GM18511 (cell line): ENCODE data around the gene KRT7.
"Not testable (repeated sequence)": the region's sequence is repeated elsewhere in the genome, so short reads cannot be mapped to it uniquely, and the experiment has no call there.

Source experiments
- ATAC-seq: cut with Tn5 transposase; IDR thresholded peaks from one replicate; pipeline ENCODE4 v1.9.1; 2021; ENCODE audit warnings: mild to moderate bottlenecking, moderate library complexity; ENCODE audit not compliant: unreplicated experiment

The KRT7 gene

DNA sequence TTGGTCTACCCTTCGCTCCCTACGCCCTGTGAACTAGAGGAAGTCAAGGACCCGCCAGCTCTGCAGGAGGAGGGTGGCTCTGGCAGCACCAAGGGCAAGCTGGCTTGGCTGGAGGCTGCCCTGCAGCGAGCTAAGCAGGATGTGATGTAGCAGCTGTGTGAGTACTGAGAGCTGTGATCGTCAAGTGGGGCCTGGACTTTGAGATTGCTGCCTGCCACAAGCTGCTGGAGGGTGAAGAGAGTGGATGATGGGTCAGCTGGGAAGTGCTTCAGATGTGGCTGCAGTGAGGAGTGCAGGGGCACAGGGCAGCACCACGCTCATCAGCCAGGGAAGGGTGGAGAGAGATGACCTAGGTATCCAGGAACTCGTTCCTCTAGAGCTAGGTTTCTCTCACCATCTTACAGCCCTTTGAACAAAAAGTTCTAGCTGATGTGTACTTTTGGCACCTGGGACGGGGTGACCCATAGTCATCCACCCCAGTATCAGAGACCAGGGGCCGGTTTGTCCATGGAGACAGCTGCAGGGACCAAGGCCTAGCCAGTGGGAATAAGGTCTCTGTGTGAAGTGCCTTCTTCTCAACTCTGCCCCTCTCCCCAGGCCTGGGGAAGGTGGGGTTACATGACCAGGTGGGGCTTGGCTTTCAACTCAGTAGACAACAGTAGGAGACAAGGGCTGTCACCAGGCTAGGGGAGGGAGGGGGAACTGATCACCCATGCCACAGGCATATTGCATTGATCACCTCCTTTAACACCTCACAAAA lies 44.6 kb downstream of the KRT7 start:
- no peak for ATAC-seq

DNA sequence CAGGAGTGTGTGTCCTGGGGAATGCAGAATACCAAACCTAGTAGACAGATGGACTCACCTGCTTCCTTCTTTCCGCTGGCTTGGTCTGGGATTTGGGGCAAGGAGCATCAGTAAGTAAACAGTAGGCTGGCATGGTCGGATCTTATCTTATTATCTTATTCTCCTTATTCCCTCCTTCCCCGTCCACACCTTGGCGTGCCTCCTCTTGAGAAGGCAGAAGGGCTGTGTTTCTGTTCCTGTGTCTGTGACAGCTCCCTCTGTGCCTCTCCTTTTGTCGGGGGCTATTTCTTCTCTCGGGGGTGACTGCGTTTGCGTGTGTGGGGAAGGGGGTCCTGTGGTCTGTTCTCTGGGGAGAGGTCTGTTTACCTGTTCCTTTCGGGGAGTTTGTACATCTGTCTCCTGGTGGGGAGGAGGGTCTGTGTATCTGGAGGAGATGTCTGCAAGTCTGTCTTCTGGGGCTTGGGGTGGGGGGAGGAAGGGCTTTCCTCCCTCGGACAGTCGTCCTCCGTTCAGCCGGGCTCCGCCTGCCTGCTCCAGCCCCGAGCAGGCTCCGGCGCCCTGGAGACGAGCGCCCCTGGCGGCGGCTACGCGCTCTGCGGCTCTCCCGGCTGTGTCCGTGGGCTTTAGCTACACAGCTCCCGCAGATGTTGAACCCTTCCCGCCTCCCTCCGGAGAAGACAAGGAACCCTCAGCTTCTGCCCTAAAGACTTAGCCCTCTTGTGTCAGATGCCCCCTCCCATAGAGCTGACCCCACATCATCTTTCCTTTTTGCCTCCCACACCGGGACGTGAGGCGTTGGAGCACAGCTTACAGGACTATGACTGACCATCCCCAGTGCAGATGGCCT lies 45.8 kb downstream of the KRT7 start:
- ATAC-seq = peak; percentile 70

DNA sequence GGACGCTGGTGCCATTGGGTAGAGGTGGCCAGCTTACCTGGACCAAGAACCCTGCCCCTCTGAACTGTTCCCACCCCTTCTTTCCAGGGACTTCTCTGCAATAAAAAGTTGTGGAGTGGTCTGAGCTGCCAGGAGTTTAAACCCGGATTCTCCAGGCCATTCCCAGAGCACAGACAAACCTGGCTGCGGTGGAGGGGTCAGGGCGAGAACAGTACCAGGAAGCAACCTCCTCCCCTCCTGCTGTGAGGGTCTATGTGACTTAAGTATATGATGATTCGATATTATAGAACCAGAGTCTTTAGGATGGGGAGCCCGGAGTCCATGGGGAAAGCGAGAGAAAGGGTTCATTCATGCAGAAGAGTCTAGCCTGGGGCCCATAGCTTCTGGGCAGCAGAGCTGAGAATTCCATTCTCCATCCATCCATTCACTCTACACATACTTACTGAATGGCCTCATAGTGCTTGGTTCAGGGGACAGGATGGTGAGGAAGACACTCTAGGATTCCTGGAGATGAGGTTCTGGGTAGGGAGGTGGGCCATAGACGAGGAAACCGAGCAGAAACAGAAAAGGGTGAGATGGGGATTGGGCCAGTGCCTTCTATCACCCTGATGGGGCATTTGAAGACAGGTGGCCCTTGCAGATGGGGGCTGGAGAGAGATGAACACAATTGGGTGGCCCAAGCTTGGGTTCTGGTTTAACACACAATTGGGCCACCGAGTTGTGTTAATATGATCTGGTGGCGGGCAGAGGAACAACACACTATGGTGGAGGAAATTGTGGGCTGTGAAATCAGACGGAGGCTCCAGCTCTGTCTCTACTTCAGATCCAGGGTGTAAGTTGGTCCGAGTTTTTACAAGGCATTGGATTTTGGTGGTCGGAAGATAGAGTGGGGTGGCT lies 46.6 kb downstream of the KRT7 start:
- ATAC-seq = no peak

DNA sequence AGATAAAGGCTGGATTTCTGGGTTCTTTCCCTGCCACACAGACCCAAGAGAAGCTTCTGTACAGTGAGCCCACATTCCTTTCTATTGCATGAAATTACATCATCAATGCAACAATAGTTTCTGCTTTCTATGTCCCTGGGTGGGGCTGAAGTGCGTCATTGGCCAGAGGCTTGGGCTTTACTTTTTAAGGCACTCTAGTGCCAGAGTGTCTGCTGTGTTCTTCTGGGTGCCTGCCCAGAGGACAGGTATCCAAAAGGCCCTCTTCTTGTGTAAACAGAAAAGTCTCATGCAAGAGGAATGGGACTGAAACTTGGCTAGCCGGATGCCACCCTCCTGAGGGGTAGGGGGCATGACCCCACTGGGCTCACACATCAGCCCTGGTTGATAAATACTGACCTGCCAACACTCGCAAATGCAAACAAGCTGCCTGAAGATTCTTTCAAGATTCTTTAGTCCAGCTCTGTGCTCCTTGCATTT lies 47.3 kb downstream of the KRT7 start:
- ATAC-seq = no peak

DNA sequence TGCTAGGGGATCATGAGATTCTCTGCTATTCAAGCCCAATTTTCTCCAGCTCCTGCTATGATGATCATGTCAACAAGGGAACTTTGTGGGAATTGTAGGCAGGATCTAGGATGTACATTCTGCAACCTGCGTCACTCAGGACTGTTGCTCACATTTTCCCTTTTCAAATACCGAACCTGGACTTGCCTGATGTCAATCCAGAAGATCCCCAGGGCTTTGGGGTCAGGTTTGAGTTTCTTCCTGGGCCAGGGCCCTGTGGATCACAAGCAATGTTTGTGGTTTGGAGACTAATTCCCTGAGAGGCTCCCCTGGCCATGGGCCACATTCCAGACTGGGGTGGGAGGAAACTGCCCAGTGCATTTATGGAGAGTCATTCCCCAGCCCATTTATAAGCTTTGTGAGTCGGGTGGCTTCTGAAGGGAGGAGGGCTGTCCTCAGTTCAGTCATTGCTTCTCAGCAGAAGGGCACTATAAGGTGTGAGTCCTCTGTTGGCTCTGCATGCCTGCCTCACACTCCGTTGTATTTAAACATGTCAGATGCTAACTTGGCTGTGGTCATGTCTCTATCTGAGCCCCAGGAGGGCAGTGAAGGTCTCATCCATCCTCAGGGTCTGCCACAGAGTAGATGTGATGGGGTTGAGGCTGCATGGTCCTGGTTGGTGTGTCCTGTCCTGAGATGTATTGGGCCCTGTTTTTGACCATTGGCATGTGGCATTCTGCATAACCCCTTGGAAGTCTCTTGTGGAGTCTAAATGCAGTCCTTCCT lies 47.9 kb downstream of the KRT7 start:
- no peak for ATAC-seq

DNA sequence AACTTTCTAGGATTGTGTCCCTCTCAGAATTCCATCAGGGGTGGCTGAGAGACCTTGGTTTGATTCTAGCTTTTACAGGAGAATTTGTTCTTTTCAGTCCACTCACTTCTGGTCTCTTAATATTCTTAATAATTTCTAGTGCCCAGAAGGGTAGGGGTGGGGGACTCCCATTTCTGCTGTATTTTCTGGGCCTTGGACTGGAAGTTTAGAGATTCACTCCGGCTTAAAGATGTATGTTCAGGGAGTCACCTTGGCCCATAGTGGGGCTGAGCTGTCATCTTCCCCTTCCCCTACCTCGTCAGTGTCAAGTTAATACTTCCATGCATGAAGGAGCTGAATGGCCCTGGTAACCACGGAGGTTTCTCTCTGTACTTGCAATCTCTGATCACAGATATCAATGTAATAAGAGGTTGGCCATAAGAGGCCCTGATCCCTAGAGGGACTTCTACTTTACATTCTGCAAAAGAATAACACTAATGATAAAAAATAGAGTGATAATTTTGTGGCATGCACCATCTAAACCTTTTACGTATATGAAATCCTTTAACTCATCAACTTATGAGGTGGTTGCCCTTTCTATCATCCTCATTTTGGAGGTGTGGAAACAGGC lies 51.6 kb downstream of the KRT7 start:
- ATAC-seq = no peak

DNA sequence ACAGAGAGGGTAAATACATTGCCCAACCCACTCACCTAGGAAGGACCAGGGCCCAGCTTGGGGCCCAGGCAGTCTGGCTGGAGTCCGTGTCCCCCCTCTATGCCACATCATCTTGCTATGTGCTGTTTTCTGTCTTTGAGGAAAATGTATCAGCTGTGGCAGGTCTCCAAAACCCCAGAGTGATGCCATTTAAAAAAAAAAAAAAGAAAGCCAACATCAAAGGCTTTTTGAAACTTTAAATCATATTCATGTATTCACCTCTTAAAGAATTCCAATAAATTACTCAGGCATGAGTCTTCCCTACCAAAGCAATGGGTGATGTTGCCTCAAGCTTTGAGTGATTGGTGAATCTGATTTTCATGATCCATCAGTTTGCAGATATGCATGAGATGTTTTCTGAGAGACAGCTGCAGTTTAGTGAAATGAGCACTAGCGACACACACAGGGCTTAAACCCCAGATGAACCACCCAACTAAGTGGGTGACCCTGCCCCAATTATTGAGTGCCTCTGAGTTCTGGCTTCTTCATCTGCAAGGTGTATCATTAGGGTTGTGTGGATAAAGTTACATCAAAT lies 52.2 kb downstream of the KRT7 start:
- no peak for ATAC-seq

DNA sequence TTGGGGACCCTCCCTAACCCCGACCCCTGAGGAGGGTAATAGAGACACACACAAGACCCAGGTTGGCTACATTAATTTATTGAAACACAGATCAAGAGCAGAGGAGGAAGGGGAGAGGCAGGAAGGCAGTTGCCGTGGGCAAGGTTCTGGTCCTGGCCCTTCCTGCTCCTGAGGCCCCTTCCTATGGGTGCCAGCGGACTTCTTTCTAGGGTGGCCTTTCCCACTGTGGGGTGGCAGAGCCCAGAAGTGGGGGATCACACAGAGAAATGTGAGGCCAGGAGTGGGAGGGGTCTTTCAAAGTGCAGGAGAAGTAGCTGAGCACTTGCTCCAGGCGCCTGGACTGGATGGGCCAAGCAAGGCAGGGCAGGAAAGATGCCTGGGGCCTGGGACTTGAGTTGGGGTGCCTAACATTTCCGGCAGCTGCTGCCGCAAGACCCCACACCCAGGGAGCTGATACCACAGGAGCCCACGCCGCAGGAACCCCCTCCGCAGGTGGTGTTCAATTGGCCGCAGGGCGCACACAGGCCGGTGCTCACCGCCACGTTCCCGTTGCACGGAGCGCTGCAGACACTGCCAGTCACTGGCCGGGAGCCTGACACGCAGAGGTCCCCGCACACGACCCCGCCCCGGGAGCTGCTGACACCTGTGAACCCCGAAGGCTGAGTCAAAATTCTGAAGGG lies 52.9 kb downstream of the KRT7 start:
- ATAC-seq = no peak

DNA sequence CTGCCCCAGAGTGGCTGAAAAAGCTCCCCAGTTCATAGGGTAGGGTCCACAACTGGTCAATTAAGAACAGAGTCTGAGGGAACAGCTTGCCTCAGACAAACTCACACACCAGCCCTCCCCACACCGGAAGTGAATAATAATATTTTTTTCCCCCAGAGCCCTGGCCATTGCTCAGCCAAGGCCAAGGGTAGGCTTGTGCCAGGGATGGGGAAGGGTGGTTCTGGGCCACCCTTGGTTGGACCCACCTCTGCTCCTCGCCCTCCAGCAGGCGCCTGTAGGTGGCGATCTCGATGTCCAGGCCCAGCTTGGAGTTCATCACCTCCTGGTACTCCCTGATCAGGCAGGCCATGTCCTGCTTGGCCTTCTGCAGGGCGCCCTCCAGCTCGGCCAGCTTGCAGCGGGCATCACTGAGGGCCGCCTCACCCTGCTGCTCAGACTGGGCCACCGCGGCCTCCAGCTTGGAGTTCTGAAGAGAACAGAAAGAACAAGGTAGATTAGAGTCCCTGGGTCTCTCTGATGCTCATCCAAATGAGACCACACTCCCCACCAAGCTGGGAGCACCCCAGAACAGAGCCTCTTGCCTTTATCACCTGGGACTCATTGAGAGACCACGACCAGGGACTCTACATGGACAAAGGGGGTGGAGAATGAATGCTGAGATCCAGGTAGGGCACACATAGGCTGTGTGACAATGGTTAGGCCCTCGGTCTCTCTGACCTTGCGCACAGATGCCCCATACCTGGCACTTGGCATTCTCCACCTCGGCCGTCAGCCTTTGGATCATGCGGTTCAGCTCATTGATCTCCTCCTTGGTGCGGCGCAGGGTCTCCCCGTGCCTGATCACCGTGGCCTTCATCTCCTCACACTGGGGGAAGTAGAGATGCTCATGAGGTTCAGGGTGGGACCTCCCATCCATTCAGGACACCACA lies 54.1 kb downstream of the KRT7 start:
- ATAC-seq = not testable (repeated sequence)

DNA sequence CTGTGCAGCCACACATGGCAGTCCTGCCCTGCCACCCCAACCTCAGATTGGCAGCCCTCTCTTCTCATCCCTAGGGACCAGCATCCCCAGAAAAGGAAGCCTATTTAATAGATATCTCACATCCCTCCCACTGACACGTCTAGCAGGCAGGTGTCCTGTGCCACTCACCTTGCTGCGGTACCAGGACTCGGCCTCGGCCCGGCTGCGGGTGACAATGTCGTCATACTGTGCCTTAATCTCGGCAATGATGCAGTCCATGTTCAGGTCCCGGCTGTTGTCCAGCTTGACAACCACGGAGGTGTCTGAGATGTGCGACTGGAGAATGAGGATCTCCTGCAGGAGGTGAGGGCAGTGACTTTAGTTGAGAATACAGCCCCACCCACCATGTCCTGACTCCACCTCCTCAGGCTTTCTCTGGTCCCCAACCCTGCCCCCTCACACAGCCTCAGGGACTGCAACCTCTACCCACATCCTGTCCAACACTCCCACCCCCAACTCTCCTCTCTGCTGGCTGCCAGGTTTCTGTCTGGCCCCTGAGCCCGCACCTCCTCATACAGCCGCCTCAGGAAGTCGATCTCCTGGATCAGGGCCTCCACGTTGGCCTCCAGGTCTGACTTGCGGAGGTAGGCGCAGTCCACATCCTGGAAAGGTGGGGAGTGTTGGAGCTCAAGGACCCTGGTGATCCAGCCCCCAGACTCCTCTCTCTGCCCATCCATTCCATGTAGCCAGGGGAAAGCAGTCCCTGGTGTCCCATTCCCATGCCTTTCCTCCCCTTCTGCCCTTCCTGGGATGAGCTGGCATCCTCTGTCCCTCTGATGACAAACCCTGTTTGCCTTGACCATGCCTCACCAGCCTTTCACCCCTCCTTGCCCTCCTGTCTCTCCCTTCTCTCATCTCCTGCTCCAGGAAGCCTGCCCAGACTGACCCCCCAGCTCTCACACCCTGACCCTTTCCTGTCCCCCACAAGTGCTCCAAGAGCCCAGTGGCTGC lies 55.1 kb downstream of the KRT7 start:
- peak; percentile 97 for ATAC-seq

DNA sequence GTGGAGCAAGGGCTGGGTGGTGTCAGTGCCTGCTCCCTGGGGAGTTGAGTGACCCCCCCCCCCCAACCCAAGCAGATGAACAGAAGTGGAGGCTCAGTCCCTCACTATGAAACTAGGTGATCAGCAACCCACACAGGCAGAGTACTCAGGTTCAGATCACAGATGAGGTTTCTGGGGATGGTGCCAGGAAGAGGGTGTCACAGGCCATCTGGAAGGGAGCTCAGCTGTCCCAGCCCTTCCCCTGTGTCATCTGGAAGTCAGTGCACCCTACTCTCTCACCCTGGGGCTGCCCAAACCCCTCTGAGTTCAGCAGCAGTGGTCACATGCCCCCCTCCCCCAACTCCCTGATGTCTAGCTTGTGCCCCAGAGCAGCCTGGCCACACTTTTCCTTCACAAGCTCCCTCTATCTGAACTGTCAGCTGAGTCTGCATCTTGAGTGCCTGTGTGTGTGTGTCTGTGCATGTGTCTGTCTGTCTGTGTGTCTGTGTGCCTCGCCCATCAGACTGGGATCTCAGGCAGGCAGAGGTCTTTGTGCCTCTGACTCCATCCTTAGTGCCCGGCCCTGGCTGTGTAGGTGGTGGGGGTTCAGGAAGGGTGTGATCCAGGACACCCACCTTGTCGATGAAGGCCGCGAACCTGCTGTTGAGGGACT lies 57.6 kb downstream of the KRT7 start:
- ATAC-seq = not testable (repeated sequence)

DNA sequence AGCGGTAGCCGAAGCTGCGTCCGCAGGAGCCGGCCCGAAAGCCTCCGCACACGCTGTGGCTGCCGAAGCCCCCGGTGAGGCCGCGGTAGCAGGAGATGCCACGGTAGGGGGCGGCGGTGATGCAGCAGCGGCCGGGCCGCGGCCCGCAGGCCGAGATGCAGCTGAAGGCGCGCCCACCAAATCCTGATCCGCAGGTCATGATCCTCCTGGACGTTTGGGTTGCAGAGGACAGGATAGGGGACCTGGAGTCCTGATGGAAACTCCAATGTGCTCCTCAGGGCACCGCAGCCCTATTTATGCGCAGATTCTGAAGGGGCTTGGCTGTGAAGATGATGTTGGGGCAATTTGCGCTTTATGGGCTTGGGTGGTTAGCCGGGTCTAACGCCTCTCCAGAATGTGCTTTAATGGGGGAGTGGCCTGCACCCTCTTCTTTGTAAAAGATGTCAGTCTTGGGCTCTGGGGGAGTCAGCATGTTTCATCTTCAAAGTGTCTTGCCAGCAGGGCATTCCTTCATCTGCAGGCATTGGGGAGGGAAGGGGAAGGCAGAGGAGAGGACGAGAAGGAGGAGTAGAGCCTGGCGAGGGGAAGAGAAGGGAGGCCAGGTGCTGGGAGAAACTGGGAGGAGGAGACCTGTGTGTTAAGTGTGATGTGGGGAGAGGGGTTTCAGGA lies 58.4 kb downstream of the KRT7 start, which contains the start of gene KRT81:
TSS of gene KRT81 (minus strand) at position 268 of the 669 bp plus-strand sequence. CDS start at position 199, 69 bp downstream.
- no peak for ATAC-seq

DNA sequence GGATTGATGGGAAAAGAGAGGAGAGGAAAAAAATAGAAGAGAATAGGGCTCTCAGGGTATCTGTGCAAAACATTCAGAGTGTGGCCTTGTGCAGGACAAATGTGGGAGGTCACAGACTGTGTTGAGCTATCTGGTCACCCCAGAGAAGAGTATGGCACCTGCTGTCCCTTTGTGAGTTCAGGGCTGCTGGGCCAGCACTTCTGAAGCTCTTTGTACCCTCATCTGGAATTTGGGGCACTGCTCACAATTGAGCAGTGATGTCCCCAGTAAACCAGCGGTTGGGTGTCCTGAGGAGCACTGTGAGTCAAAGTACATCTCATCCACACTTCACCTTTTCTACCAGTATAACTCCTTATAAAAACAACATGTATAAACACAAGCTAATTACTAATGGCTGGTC lies 60.9 kb downstream of the KRT7 start:
- no peak for ATAC-seq

DNA sequence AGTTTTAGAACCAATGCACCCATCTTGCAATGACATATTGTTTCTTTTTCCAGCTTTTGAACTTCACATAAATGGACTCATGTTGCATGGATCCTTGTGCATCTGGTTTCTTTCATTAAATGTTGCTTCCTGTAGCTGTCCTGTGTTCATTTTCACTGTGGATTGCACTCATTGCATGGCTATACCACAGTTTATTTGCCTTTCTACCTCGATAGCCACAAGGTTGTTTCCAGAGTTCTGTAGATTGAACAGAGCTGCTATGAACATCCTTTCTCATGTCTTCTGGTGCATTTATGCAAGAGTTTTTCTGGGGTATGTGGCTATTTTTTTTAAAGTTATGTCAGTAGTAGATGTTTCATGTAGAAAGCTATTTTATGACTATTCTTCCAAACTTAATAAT lies 61.8 kb downstream of the KRT7 start:
- no peak for ATAC-seq

DNA sequence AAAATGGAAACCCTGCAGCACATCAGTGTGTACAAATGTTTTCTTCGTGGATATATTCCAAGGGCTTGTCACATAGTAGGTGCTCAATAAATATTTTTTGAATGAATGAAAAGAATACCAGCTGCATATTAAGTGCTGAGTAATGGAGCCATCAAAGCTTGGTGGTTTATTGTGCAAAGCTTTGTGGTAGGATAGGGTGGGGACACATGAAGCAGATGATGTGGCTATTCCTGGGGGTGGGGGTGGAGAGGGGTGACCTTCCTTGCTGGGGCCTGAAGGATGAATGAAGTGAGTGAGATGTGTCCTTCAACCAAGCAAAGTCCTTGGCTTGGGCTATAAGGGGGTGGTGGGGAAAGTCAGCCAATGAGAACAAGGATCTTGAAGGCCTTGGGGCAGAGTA lies 62.6 kb downstream of the KRT7 start:
- no peak for ATAC-seq
